ENCODE measurements around the gene MRPS2. TPM values are rescaled to one million over a fixed set of nuclear protein-coding genes. Genes with fewer than 3 reads are reported as not detected.
A peak's percentile ranks its signal among the peaks of the same experiment; 100 is the strongest.
"Not testable (repeated sequence)": the region's sequence is repeated elsewhere in the genome, so short reads cannot be mapped to it uniquely, and the experiment has no call there.

Gene MRPS2
- total and polyA plus RNA-seq, 2 experiments from 2014 or later: 76.2 to 79.9 TPM

DNA sequence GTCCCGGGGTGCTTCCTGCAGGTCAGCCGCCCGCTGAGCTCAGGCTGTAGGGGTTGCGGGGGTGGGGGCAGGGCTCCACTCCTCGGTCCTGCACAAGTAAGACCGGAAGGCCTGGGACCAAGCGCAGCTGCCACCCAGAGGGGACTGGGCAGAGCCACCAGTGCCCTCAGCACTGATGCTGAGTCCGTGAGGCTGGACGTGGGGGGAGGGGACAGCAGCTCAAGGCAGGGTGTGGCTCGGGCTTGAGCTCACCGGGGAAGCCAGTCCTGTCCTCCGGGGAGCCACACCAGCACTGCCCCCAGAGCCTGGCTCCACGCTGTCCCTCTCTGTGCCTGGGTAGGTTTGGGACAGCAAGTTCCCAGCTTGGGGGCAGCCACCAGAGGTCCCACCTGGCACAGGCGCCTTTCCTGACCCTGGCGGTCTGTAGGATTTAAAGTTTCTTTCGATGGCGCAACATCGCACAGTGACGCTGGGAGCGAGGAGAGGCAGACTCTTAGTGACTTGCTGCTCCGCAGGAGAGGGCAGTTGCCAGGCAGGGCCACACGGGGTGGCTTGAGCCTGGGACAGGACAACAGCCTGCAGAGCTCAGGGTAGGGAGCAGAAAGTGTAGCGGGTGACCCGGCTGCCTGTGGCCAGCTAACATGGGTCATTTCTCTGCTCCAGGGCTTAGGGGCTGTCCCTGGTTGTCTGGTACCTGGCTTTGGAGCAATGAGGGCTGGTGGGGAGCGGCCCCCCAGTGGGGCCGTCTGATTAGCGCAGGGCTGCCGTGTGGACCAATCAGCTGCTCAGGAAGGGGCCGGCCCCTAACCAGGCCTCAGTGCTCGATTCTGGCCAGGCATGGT is 26.5 kb downstream of the MRPS2 start:
- H3K27me3 ChIP-seq: no peaks in the 10 kb centered on the region
- no peak overlapping the region for H3K27ac ChIP-seq

DNA sequence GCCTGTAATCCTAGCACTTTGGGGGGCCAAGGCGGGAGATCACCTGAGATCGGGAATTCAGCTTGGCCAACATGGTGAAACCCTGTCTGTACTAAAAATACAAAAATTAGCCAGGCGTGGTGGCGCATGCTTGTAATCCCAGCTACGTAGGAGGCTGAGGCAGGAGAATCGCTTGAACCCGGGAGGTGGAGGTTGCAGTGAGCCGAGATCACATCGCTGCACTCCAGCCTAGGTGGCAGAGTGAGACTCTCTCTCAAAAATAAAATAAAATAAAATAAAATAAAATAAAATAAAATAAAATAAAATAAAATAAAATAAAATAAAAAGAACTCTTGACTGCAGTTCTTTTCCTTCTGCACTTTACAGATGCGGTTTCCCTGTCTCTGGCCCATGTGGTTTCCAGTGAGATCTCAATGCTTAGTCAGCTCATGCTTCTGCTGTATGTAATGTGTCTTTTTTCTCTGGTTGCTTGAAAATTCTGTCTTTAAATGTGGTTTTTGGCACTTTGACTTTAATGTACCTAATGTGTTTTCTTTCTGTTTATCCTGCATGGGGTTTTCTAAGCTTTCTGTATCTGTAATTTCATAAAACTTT is 28.5 kb downstream of the MRPS2 start:
- not testable (repeated sequence) for H3K36me3 ChIP-seq; H3K27ac ChIP-seq; H3K4me3 ChIP-seq; H3K27me3 ChIP-seq; H3K9me3 ChIP-seq (ENCODE audit: low read depth); H3K4me1 ChIP-seq (ENCODE audit: low read depth); DNase-seq (ENCODE audit: low read depth in 1 of 2, low spot score in 1 of 2)

More for the DNA sequence above, 26.5 kb downstream of the MRPS2 start:
- Histone ChIP-seq H3K4me3 (no peak overlapping the region), H3K4me1 (ENCODE audit: low read depth) (no peaks in the 10 kb centered on the region), H3K9me3 (ENCODE audit: low read depth) (no peaks in the 10 kb centered on the region), H3K36me3 (no peaks in the 10 kb centered on the region)
- TF ChIP-seq, protein P1, sequence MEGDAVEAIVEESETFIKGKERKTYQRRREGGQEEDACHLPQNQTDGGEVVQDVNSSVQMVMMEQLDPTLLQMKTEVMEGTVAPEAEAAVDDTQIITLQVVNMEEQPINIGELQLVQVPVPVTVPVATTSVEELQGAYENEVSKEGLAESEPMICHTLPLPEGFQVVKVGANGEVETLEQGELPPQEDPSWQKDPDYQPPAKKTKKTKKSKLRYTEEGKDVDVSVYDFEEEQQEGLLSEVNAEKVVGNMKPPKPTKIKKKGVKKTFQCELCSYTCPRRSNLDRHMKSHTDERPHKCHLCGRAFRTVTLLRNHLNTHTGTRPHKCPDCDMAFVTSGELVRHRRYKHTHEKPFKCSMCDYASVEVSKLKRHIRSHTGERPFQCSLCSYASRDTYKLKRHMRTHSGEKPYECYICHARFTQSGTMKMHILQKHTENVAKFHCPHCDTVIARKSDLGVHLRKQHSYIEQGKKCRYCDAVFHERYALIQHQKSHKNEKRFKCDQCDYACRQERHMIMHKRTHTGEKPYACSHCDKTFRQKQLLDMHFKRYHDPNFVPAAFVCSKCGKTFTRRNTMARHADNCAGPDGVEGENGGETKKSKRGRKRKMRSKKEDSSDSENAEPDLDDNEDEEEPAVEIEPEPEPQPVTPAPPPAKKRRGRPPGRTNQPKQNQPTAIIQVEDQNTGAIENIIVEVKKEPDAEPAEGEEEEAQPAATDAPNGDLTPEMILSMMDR (IDR thresholded peaks at IDR 0.05; ENCODE audit: low read depth, low read length): no peak
- DNase-seq (ENCODE audit: low read depth in 1 of 2, low spot score in 1 of 2): no peak

DNA sequence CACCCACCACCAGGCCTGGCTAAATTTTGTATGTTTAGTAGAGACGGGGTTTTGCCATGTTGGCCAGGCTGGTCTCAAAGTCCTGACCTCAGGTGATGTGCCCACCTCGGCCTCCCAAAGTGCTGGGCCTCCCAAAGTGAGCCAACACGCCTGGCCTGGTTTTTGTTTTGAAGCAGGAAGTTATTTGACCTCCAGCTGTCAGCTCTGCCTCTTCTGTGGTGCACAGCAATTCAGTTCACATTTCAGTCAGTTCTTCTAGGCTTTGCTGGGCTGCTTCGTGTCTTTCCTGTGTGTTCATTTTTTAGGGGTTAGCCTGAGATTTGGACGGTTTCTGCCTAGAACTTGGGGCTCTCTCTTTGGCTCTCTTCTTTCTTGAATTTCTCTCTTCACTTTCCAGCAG is 29.7 kb downstream of the MRPS2 start:
- no peak overlapping the region for H3K27ac ChIP-seq
- H3K36me3 ChIP-seq: no peaks in the 10 kb centered on the region
- H3K4me1 ChIP-seq (ENCODE audit: low read depth): no peaks in the 10 kb centered on the region
- no peak overlapping the region for H3K4me3 ChIP-seq
- DNase-seq (ENCODE audit: low read depth in 1 of 2, low spot score in 1 of 2): no peak
- no peaks in the 10 kb centered on the region for H3K27me3 ChIP-seq
- TF ChIP-seq, protein P1 (IDR thresholded peaks at IDR 0.05; ENCODE audit: low read depth, low read length): no peak
- H3K9me3 ChIP-seq (ENCODE audit: low read depth): no peaks in the 10 kb centered on the region

DNA sequence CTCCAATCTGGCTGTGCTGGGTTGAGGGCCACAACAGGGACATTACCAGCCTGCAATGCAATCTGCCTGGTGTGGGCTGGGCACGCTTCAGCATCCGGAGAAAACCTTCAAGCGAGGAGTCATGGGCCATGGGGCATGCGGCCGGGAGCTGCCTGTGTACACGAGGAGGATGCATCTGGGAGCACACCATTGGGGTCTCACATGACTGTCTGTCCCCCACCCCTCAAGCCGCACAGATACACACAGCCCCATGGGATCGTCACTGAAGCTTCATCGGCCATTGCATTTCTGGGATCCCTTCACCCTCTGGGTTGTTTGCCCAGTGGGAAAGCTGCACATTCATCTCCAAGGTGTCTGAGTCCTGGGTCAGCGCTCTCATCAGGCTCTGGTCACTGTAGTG is 30.6 kb downstream of the MRPS2 start:
- Histone ChIP-seq H3K27me3 (no peaks in the 10 kb centered on the region), H3K4me3 (no peak overlapping the region), H3K36me3 (no peaks in the 10 kb centered on the region), H3K4me1 (ENCODE audit: low read depth) (no peaks in the 10 kb centered on the region), H3K27ac (no peak overlapping the region), H3K9me3 (ENCODE audit: low read depth) (no peaks in the 10 kb centered on the region)
- no peak for DNase-seq (ENCODE audit: low read depth in 1 of 2, low spot score in 1 of 2)
- TF ChIP-seq, protein P1 (IDR thresholded peaks at IDR 0.05; ENCODE audit: low read depth, low read length): no peak

DNA sequence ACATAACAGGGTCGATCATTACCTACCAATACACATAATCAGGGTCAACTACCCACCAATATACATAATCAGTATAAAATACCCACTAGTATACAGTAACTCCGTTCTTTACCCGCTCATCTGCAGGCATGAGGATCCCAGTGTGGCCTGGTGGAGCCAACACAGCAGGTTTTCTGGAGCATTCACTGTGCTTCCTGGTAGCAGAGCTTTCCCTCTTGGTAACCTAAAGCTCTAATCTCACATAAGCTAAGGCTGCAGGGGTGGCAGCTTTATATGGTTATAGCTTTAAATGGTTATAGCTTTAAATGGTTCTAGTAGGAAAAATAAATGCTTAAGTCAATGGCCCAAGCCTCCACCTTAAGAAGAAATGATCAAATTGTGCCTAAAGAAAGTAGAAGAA is 32.6 kb downstream of the MRPS2 start:
- no peaks in the 10 kb centered on the region for H3K36me3 ChIP-seq
- no peaks in the 10 kb centered on the region for H3K27me3 ChIP-seq
- no peak for DNase-seq (ENCODE audit: low read depth in 1 of 2, low spot score in 1 of 2)
- no peak overlapping the region for H3K4me3 ChIP-seq
- H3K9me3 ChIP-seq (ENCODE audit: low read depth): no peaks in the 10 kb centered on the region
- H3K27ac ChIP-seq: no peak overlapping the region
- H3K4me1 ChIP-seq (ENCODE audit: low read depth): no peaks in the 10 kb centered on the region
- TF ChIP-seq, protein P1 (IDR thresholded peaks at IDR 0.05; ENCODE audit: low read depth, low read length): no peak

DNA sequence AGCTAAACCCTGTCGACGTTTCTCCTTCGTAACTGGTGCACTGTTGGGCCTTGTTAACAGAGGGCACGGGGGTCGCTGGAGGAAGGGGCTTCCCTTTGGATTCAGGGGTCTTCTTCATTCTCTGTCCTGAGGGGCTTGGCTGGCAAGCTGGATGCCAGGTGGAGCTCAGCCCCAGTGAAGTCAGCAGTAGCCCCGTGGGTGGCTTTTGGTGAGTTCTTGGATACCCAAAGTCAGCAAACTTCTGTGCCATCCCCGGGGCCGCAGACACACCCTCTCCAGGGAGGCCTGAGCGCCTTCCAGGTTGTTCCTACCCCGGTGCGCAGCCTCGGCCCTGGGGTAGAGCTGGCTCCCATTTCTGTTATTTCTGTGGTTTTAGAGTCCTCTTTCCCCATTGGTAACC is 33.2 kb downstream of the MRPS2 start:
- TF ChIP-seq, protein P1 (IDR thresholded peaks at IDR 0.05; ENCODE audit: low read depth, low read length): no peak
- DNase-seq (ENCODE audit: low read depth in 1 of 2, low spot score in 1 of 2): no peak
- Histone ChIP-seq H3K4me3 (no peak overlapping the region), H3K36me3 (no peaks in the 10 kb centered on the region), H3K9me3 (ENCODE audit: low read depth) (no peaks in the 10 kb centered on the region), H3K27me3 (no peaks in the 10 kb centered on the region), H3K4me1 (ENCODE audit: low read depth) (no peaks in the 10 kb centered on the region), H3K27ac (no peak overlapping the region)

DNA sequence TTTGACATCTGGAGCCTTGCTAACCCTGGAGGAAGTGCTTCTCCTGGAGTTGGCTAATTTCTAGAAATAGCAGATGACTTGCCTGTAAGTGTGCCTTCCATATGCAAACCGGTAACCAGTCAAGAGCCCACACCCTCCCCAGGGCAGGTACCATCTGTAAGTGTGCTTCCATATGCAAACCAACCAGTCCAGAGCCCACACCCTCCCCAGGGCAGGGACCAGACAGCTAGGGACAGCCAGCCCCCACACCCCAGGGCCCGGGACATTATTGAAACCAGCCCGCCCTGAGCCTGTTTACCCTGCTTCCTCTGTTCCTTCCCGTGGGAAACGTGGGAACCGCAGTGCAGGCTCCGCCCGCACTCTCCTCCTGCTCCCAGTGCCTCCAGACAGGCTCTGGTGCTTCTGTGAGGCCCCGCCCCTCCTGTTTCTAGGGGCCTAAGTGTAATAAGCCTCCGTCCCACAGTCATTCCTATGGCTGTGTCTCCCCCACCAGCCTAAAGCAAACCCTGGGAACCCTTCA is 33.8 kb downstream of the MRPS2 start:
- not testable (repeated sequence) for H3K4me3 ChIP-seq

DNA sequence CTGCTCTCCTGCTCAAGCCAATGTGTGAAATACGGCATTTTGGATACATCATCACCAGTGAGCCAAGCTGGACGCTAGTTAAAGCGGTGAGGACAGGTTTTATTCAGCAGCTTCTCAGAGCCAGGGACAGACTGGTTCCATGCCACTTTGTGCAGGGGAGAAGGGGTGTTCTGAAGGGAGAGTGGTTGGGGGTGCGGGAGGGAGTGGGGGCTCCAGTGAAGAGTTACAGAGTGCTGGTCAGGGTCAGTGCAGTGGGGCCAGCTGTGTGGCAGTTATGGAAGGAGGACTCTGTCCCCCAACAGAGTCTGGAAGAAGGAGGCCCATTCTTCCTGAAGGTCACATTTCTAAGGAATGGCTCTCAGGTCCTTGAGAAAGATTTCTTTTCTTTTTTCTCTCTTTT is 34.3 kb downstream of the MRPS2 start:
- H3K36me3 ChIP-seq; DNase-seq (ENCODE audit: low read depth in 1 of 2, low spot score in 1 of 2); H3K9me3 ChIP-seq (ENCODE audit: low read depth); H3K4me3 ChIP-seq; H3K27me3 ChIP-seq; H3K27ac ChIP-seq; H3K4me1 ChIP-seq (ENCODE audit: low read depth): not testable (repeated sequence)

More for the DNA sequence above, 33.8 kb downstream of the MRPS2 start:
- peak; percentile 10 to 33 for DNase-seq (ENCODE audit: low read depth in 1 of 2, low spot score in 1 of 2)
- H3K9me3 ChIP-seq (ENCODE audit: low read depth); H3K36me3 ChIP-seq; H3K27me3 ChIP-seq; H3K4me1 ChIP-seq (ENCODE audit: low read depth); H3K27ac ChIP-seq: not testable (repeated sequence)

All from cardiac muscle cell (in vitro differentiated cells and primary cell).